Fibroblast of lung (primary cell): ENCODE data around the gene ARIH2.

Source experiments
- CTCF ChIP-seq, 2 donors: IDR thresholded peaks in 1 of 2; conservative IDR thresholded peaks in 1 of 2; 1 replicate in 1 of 2; 2 replicates in 1 of 2; pipeline ENCODE4 v1.5.1; 2011 to 2012; ENCODE audit warnings: low read length in 2 of 2, control low read depth in 1 of 2, inconsistent platforms in 1 of 2, low read depth in 1 of 2, mild to moderate bottlenecking in 1 of 2
- EZH2 ChIP-seq: IDR thresholded peaks from 2 replicates; pipeline ENCODE4 v1.5.1; 2012; ENCODE audit warnings: low read length, control low read depth, mild to moderate bottlenecking; ENCODE audit errors: missing control alignments

- TF ChIP-seq CTCF (conservative IDR thresholded peaks at IDR 0.05 in 1 of 2, IDR thresholded peaks at IDR 0.05 in 1 of 2; ENCODE audit: low read depth in 1 of 2, low read length in 2 of 2) (no peak), EZH2 (no peak)
Measured at GRCh38 chr3:49035281-49035680, 116.6 kb downstream of the ARIH2 start.
